Osteoblast (primary cell): ENCODE results near the gene IDE. TPM values are rescaled to one million over a fixed set of nuclear protein-coding genes. Genes with fewer than 3 reads are reported as not detected.

ENCODE experiments used
- DNase-seq: peaks from one replicate; pipeline ENCODE4 v3.0.0; 2011; ENCODE audit warnings: low spot score, mixed read lengths; ENCODE audit not compliant: insufficient read length; ENCODE audit errors: missing footprints
- H2AFZ ChIP-seq: 2 replicates; pipeline ENCODE4 v1.6.0; 2011; ENCODE audit warnings: mild to moderate bottlenecking, low read length
- H3K27ac ChIP-seq: 2 replicates; pipeline ENCODE4 v1.5.1; 2011; ENCODE audit warnings: mild to moderate bottlenecking, low read depth, low read length, moderate library complexity
- H3K27me3 ChIP-seq: 2 replicates; pipeline ENCODE4 v1.6.0; 2012; ENCODE audit warnings: mild to moderate bottlenecking, control low read depth, inconsistent platforms, low read length, moderate library complexity; ENCODE audit not compliant: insufficient read depth
- H3K36me3 ChIP-seq: 2 replicates; pipeline ENCODE4 v1.5.1; 2011; ENCODE audit warnings: mild to moderate bottlenecking, low read length, control low read depth, moderate library complexity; ENCODE audit not compliant: insufficient read depth
- H3K4me1 ChIP-seq: 2 replicates; pipeline ENCODE4 v1.5.1; 2011; ENCODE audit warnings: mild to moderate bottlenecking, low read length, control low read depth, moderate library complexity; ENCODE audit not compliant: insufficient read depth
- H3K4me2 ChIP-seq: 2 replicates; pipeline ENCODE4 v1.6.0; 2011; ENCODE audit warnings: mild to moderate bottlenecking, low read length; ENCODE audit not compliant: insufficient read depth
- H3K4me3 ChIP-seq: fragments of 200-600 bp; sonication (generic); 3 replicates; pipeline ENCODE4 v1.5.1; 2012; ENCODE audit warnings: mild to moderate bottlenecking, low read length, inconsistent platforms; ENCODE audit not compliant: insufficient read depth
- H3K79me2 ChIP-seq: 2 replicates; pipeline ENCODE4 v1.6.0; 2012; ENCODE audit warnings: mild to moderate bottlenecking, low read length, control low read depth, inconsistent platforms; ENCODE audit not compliant: insufficient read depth
- H3K9me3 ChIP-seq: 2 replicates; pipeline ENCODE4 v1.5.1; 2011; ENCODE audit warnings: low read depth, low read length, control low read depth
- H4K20me1 ChIP-seq: 2 replicates; pipeline ENCODE4 v1.6.0; 2012; ENCODE audit warnings: mild to moderate bottlenecking, low read length, control low read depth; ENCODE audit not compliant: insufficient read depth
- total RNA-seq: library from RNA; depleted of rRNA; stranded (reverse); fragments of >200 nt; gene quantifications from 2 replicates; pipeline ENCODE4 v1.2.3, GENCODE V29; 2012
- TF ChIP-seq, protein P1 (sequence below): IDR thresholded peaks from 2 replicates; pipeline ENCODE4 v1.5.1; 2011; ENCODE audit warnings: mild to moderate bottlenecking, low read depth, low read length, moderate library complexity; ENCODE audit errors: extremely low read depth

The IDE gene
- total RNA-seq, 1 donor, result 36.9 TPM

DNA sequence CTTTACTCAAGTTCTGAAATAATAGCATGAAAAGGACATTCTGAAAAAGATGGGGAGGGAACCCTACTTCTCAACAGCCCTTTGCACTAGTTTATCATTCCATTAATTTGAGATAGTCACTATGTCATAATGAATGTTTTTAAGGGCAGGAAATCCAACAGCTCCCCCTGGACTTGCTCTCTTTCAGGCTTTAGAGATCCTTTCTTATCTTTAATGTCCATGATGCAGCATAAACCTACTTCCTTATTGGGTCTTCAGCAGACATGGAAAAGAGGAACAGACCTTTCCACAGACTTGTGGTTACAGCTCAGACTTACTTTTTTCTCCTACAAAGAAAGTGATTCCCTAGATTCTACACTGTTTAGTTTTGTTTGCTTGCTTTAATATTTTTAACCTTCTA, 87.3 kb downstream of the IDE start:
- no peaks in the 10 kb centered on the region for H3K27me3 ChIP-seq
- H3K4me2 ChIP-seq, result no peak overlapping the region
- no peaks in the 10 kb centered on the region for H3K9me3 ChIP-seq
- TF ChIP-seq, protein P1, sequence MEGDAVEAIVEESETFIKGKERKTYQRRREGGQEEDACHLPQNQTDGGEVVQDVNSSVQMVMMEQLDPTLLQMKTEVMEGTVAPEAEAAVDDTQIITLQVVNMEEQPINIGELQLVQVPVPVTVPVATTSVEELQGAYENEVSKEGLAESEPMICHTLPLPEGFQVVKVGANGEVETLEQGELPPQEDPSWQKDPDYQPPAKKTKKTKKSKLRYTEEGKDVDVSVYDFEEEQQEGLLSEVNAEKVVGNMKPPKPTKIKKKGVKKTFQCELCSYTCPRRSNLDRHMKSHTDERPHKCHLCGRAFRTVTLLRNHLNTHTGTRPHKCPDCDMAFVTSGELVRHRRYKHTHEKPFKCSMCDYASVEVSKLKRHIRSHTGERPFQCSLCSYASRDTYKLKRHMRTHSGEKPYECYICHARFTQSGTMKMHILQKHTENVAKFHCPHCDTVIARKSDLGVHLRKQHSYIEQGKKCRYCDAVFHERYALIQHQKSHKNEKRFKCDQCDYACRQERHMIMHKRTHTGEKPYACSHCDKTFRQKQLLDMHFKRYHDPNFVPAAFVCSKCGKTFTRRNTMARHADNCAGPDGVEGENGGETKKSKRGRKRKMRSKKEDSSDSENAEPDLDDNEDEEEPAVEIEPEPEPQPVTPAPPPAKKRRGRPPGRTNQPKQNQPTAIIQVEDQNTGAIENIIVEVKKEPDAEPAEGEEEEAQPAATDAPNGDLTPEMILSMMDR, result no peak
- no peak overlapping the region for H3K27ac ChIP-seq
- DNase-seq, result no peak
- H2AFZ ChIP-seq, result no peak overlapping the region
- no peaks in the 10 kb centered on the region for H3K4me1 ChIP-seq
- H4K20me1 ChIP-seq, result no peaks in the 10 kb centered on the region
- H3K79me2 ChIP-seq, result no peaks in the 10 kb centered on the region
- H3K36me3 ChIP-seq, result peaks cover 40% of the 10 kb centered on the region
- H3K4me3 ChIP-seq, result no peak overlapping the region

DNA sequence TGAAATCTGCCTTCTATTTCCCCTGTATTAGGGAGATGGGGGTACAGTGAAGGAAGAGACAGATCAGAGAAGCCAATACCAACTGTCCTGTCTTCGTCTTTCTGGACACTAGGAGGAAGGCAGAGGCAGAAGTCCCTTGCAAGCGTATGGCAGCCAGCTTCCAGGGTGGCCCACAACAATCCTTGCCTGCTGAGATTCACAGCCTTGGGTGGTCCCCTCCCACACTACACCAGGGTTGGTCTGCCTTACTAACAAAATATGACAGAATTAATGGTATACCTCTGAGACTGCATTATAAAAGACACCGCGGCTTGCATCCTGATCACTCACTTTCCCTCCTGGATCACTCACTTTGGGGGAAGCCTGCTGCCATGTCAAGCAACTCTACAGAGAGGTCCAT, 90.4 kb downstream of the IDE start:
- Histone ChIP-seq H3K4me2 (no peak overlapping the region), H3K27me3 (no peaks in the 10 kb centered on the region), H3K36me3 (peaks cover 33% of the 10 kb centered on the region), H3K4me3 (no peak overlapping the region), H3K27ac (no peak overlapping the region), H3K4me1 (no peaks in the 10 kb centered on the region), H4K20me1 (no peaks in the 10 kb centered on the region), H3K79me2 (no peaks in the 10 kb centered on the region), H2AFZ (no peak overlapping the region), H3K9me3 (no peaks in the 10 kb centered on the region)
- no peak for DNase-seq
- TF ChIP-seq, protein P1, result no peak

DNA sequence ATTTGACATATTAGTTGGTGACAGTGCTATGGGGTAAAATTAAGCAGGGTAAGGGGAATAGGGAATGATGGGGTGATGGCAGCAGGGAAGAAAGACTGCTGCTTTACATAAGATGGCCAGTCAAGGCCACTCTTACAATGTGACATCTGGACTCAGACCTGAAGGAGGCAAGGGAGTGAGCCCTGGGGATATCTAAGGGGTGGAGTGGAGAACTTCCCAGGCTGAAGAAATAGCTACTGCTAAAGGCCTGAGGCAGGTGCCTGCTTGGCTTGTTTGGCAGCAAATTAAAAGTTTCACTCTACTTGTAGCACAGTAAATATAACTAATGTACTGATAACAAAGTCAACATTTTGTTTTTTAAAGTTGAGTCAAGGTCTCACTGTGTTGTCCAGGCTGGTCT, 93.5 kb downstream of the IDE start:
- no peaks in the 10 kb centered on the region for H3K79me2 ChIP-seq
- H4K20me1 ChIP-seq, result no peaks in the 10 kb centered on the region
- DNase-seq, result no peak
- H2AFZ ChIP-seq, result no peak overlapping the region
- H3K4me2 ChIP-seq, result no peak overlapping the region
- H3K4me3 ChIP-seq, result no peak overlapping the region
- TF ChIP-seq, protein P1, result no peak
- H3K36me3 ChIP-seq, result peaks cover 20% of the 10 kb centered on the region
- H3K27me3 ChIP-seq, result no peaks in the 10 kb centered on the region
- H3K27ac ChIP-seq, result no peak overlapping the region
- H3K9me3 ChIP-seq, result no peaks in the 10 kb centered on the region
- no peaks in the 10 kb centered on the region for H3K4me1 ChIP-seq

DNA sequence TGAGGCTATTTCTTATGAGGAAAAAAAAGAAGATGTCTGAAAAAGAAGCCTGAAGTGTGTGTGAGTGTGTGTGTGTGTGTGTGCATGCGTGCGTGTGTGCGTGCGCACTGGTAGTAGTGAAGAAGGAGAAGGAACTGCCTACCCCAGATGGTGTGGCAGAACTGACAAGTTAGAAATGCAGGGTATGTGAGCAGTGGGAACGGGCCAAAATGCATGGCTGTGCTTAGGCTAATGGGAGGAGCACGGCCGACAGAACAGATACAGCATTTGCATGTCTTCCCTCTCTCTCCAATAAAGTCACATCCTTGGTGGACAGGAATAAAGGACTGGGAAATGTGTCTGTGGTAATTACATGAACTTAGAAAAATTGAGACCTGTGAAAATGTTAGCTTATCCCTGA, 94.3 kb downstream of the IDE start:
- no peak for DNase-seq
- Histone ChIP-seq H3K4me1 (no peaks in the 10 kb centered on the region), H3K36me3 (peaks cover 19% of the 10 kb centered on the region), H2AFZ (no peak overlapping the region), H3K27ac (no peak overlapping the region), H4K20me1 (no peaks in the 10 kb centered on the region), H3K9me3 (no peaks in the 10 kb centered on the region), H3K79me2 (no peaks in the 10 kb centered on the region), H3K27me3 (no peaks in the 10 kb centered on the region), H3K4me2 (no peak overlapping the region), H3K4me3 (no peak overlapping the region)
- TF ChIP-seq, protein P1, result no peak
